SHP77 treated with DMSO at 0.1 percent for 48 hours (cell line): Measurements from ENCODE around the gene SPAG9.

ENCODE experiments used
- DNase-seq: peaks from one replicate; lab custom pipeline; 2025; lab: John Stamatoyannopoulos, UW

The SPAG9 gene

GRCh38 chr17:50935221-50935995 is 185.3 kb downstream of the SPAG9 start:
- peak; percentile 24 for DNase-seq

DNA sequence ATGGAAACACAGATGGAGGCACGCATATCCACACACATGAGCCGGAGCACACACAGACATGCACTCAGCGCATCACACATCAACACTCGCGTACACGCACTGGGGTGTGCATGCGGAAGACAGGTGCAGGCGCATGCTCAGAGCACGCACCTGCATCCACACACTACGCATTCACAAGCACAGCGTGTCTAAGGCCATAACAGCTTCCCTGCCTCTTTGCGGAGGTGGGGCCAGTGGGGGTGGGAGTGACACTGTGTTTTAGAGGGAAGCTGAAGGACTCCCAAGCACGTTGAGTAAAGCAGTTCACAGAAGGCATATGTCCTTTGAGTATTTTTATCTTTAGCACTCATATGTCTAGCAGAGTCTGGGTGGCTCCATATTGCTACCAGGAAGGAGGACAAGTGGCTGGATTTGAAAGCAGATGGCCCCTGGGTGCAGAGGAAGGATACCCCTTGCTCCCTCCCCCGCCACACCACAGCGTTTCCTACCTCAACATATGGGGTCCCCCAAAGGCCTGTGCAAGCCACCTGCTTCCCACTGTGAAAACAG is 185.9 kb downstream of the SPAG9 start:
- no peak for DNase-seq

GRCh38 chr17:50934161-50934560 is 186.5 kb downstream of the SPAG9 start:
- no peak for DNase-seq

DNA sequence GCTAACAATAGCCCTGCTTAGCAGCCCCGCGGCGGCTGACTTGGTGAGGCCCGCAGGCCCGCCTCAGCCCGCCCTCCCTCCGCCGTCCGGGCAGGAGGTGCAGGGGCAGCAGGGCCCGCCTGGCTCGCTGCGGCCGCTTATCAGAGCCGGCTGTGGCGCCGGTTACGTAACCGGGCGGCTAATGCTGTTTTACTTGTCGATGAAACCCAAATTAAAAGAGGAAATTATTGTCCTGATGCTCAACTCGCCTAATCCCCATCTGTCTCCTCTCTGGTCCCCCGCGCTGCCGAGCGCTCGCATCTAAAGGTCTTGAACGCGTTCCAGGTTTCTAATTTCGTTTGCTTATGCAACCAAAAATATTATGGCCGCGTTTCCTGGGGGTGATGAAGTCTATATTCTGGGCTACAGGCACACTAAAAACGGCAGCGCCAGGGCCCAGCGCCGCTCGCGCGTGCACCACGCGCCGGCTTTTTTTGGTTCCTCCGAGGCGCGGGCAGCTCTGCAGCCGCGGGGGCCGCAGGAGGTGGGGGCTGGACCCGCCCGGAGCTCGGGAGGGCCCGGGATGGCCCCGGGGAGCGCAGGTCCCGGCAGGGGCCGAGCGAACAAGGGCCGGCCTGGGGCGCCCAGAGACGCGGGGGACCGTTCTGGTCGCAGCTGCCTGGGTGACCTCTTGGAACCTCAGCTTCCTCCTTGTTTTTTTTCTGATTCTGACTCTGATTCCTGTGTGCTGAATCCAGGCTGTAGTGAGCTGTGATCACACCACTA is 189.3 kb downstream of the SPAG9 start:
- peak; percentile 66 for DNase-seq

- DNase-seq = no peak
These were observed 192.0 kb downstream of the SPAG9 start for GRCh38 chr17:50928646-50929045.

DNA sequence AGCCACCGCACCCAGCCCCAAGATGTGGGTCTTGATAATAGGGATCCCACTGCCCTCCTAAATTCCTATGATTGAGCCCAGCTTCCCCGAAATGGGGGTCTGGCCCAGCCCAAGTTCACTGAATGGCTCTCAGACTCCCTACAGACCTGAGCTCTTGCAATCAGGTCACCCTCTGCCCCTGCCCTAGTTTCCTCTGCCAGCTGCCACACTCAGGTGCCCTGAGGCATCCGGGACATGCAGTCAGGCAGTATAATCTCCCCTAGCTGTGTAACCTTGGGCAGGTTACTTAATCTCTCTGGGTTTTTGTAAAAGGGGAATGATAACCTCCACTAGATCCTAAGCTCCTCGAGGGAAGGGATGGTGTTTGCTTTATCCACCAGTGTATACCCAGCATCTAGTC is 193.4 kb downstream of the SPAG9 start:
- DNase-seq = no peak

GRCh38 chr17:50926523-50926922 is 194.1 kb downstream of the SPAG9 start:
- no peak for DNase-seq

GRCh38 chr17:50925296-50925891 is 195.3 kb downstream of the SPAG9 start:
- DNase-seq = no peak

DNA sequence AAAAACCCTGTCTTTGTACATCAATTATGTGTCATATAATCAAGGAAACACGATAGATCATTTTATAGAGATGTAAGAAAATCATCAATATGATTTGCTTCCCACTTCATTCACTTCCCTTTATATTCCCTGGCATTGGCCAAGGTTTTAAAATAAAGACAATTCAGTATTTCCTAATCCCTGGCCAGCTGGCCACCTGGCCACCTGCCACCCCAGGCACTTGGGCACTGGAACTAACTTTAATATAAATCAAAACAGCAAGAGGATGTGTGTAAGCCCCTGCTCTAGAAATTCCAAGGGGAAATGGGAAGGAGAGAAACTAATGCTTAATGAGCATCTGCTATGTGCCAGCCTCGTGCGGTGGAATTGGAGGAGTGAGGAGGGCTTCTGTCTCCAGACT is 195.9 kb downstream of the SPAG9 start:
- no peak for DNase-seq

DNA sequence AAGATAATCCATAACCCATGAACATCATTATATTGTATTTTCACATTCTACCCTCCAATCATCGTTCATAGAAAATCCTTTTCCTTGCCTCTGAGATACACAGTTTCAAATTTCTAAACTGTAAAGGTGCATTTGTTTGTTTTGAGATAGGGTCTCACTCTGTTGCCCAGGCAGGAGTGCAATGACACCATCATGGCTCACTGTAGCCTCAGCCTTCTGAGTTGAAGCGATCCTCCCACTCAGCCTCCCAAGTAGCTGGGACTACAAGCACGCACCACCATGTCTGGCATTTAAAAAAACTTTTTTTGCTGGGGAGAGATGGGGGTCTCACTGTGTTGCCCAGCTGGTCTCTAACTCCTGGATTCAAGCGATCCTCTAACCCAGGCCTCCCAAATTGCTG is 196.4 kb downstream of the SPAG9 start:
- no peak for DNase-seq

- peak; percentile 66 for DNase-seq
These were observed 197.1 kb downstream of the SPAG9 start for GRCh38 chr17:50923611-50924010.

DNA sequence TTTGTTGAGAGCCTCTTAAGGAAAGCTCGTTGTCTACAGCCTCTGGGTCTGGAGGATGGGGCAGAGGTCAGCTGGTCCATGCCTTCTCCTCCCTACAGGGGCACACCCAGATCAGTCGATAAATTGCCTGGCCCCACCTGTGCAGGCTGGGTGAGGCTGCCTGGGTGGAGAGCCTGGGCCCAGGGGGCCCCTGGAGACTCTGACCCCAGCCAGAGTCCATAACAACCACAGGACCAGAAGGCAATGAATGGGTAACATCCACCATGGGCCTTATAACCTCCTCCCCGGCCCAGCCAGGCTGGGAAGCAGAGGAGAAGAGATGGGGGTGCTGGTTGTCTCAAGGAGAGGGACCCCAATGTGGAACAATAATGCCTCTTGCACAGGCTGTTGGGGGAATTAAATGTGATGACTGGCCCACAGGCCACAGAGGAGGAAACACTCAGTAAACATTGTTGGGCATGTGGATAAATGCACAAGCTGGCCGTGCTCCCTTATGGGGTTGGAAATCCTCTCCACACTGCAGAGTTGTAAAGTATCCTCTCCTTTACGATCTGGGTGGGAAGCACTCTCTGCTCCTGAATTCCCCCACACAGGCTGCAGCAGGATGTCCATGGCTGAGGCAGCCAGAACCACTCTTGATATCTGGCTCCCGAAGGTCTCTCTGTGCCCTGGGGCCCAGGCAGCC is 197.8 kb downstream of the SPAG9 start:
- DNase-seq = no peak

DNA sequence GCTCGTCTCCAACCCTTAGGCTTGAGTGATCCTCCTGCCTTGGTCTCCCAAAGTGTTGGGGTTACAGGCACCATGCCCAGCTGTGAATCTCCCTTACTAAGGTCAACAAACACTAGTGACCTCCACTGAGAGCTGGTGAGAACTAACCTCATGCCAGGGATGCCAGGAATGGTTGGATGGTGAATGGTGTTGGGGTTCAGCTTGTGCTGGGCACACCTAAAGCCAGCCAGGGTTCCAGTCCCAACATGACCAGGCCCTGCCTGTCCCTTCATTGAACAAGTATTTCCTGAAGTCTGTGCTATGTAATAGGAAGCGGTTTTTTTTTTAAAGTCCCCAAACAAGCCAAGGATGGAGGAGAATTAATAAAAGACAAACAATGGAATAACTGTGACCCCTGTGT is 198.6 kb downstream of the SPAG9 start:
- no peak for DNase-seq

- DNase-seq = no peak
These were observed 199.6 kb downstream of the SPAG9 start for GRCh38 chr17:50920891-50921586.

GRCh38 chr17:50920041-50920410 is 200.6 kb downstream of the SPAG9 start:
- DNase-seq = no peak

GRCh38 chr17:50919321-50920040 is 201.2 kb downstream of the SPAG9 start:
- peak; percentile 93 for DNase-seq

GRCh38 chr17:50918933-50919296 is 201.8 kb downstream of the SPAG9 start:
- DNase-seq = no peak

DNA sequence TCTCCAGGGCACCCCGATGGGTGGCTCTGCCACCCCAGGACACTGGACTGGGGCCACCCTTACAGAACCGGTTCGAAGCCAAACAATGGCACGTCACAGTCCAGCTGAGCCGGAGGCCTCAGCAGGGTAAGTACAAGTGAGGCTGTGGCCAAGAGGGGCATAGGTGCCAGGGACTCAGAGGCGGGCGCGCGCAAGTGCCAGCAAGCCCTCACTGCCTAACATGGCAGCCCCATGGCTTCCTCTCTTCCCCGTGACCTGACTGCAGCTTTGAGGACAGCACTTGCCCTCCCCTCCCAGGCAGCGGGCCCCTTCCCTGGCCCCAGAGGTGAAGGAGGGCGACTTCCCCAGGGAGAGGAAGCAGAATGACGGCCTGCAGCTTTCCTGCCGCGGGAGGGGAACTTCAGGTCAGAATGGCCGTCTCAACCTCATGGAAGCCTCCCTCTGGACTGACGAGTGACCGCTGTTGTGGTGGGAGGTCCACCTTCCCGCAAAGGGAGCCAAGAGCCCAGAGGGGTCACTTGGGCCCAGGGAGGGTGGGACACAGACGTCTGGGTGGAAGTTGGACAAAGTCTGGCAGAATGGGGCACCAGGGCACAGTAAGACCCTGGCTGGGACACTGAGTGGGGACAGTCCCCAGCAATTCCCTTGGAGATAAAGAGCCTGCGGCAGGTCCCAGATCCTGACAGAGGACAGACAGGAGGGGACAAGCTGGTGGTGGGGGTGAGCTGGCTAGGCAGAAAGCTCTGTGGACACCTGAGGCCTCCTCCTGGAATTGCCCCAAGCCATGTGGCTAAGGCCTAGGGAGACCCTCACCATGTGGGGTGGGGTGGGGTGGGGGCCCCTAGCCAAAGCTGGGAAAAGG is 202.4 kb downstream of the SPAG9 start:
- DNase-seq = no peak

- DNase-seq = no peak
These were observed 203.3 kb downstream of the SPAG9 start for GRCh38 chr17:50917418-50917743.

GRCh38 chr17:50916708-50917417 is 203.8 kb downstream of the SPAG9 start:
- DNase-seq = no peak
